GM21723 (cell line): ENCODE results near the gene CNOT9.
A peak's percentile ranks its signal among the peaks of the same experiment; 100 is the strongest.

Experiments used
- ATAC-seq: cut with Tn5 transposase; IDR thresholded peaks from one replicate; pipeline ENCODE4 v1.9.1; 2021; ENCODE audit warnings: mild to moderate bottlenecking, moderate library complexity; ENCODE audit not compliant: unreplicated experiment

The CNOT9 gene

GRCh38 chr2:218577482-218578220 is 9.0 kb downstream of the CNOT9 start:
- ATAC-seq: no peak

GRCh38 chr2:218578272-218578877 is 9.7 kb downstream of the CNOT9 start:
- ATAC-seq: no peak

DNA sequence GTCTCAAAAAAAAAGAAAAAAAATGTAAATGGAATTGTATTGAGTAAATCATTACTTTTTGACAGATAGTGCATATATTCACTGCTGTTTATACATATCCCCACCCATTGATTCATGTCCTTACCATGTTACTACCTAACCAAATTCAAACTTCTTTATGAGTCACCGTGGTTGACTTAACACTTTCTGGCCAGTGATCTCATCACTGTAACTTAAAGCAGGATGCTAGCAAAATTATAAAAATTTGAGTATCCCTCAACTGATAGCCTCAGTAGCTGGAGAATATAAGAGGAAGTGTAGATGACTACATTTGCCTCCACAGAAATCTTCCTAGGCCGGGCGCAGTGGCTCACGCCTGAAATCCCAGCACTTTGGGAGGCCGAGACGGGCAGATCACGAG is 13.4 kb downstream of the CNOT9 start:
- ATAC-seq: peak; percentile 79

DNA sequence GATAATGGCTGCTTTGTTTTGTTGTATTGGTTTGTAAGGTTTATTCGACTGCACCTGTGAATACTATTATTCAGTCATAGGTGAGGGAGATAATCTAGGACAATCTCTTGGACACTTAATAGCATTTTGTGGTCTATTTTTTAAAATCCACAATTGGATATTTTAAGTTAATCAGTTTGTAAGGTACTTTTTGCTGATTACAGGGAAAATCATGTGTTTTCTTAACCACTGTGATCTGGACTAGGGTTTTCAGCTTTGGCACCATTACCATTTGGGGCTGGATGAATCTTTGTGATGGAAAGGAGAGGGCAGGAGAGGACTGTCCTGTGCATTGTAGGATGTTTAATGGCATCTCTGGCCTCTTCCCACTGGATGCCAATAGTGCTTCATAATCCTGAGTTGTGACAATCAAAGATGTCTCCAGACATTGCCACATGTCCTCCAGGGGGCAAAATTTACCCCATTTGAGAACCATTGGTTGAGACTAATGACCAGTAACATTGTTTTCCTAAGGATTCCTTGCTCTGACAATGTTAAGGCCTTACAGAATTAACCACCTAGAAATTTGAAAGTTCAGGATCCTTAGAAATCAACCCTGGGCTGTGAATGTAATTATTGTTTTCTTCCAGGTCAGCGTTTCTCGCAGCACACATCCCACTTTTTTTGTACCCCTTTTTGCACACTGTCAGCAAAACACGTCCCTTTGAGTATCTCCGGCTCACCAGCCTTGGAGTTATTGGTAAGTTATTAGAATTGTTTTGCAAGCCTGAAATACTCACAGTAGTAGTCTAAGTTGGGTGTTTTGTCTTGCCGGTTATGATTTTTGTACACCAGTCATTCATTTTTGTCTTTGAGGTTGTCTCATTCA is 15.6 kb downstream of the CNOT9 start:
- no peak for ATAC-seq

DNA sequence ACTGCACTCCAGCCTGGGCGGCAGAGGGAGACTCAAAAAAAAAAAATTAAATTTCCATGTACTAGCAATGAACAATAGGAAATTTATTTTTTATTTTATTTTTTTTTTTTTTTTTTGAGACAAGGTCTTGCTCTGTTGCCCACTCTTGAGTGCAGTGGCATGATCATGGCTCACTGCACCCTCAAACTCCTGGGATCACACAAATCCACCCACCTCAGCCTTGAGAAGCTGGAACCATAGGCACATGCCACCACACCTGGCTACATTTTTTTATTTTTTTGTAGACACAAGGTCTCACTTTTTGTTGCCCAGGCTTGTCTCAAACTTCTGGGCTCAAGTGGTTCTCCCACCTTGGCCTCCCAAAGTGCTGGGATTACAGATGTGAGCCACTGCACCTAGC is 16.9 kb downstream of the CNOT9 start:
- no peak for ATAC-seq

- ATAC-seq: no peak
These were observed 36.8 kb downstream of the CNOT9 start for GRCh38 chr2:218605432-218605831.

DNA sequence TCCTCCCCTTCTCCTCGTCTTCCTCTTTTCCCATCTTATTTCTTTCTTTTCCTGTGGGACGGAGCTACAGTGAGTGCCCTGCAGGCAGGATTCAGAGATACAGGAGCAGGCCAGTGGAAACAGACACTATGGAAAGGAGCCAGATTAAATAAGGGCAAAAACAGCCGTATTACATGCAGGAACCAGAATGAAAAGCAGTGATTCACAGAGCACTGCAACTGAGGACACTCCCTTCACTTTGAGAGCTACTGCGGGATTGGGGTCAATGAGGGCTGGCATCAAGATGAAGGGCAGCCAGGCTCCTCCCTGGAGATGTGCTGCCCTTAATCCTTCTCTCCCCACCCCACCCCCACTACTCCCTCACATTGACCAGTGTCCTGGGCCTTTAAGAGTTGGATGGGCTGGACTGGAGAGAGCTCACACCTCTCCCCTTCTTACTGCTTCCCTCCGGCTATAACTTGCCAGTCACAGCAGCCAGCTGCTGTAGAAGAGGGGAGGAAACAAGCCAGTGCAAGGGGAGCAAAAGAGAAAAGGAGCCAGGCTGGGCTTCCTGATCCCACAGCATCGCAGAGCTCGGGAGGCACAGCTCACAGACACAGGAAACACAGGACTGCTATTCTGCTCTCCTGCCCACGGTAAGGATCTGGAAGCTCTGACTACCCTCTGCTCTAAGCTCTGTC is 38.9 kb downstream of the CNOT9 start, which contains the start of gene PLCD4:
Gene PLCD4 (plus strand): TSS at position 464 of the 680 bp plus-strand sequence. CDS start 7,841 bp downstream, outside the sequence.
- no peak for ATAC-seq

DNA sequence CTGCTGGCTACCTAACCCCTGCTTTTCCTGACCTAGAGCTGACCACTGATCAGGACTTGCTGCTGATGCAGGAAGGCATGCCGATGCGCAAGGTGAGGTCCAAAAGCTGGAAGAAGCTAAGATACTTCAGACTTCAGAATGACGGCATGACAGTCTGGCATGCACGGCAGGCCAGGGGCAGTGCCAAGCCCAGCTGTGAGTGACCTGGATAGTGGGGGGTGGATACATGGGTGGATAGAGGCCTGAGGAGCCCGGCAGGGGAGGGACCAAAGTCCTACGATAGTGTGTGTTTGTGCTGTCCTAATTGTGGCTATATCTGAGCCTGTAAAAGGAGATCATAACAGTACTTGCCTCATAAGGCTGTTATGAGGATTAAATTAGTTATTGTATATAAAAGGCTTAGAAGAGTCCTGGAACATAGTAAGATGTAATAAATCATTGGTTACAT is 47.3 kb downstream of the CNOT9 start:
- ATAC-seq: no peak

GRCh38 chr2:218618102-218618860 is 49.6 kb downstream of the CNOT9 start:
- no peak for ATAC-seq

DNA sequence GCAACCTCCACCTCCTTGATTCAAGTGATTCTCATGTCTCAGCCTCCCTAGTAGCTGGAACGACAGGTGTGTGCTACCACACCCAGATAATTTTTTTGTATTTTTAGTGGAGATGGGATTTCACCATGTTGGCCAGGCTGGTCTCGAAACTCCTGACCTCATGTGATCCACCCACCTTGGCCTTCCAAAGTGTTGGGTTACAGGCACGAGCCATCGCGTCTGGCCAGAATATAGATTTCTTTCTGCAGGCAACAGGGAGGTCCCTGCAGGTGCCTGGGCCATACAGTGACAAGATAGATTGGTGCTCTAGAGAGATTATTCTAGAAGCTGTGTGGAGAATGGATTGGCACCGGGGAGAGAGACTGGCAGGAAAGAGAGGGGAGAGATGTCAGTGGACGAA is 52.4 kb downstream of the CNOT9 start:
- ATAC-seq: no peak

DNA sequence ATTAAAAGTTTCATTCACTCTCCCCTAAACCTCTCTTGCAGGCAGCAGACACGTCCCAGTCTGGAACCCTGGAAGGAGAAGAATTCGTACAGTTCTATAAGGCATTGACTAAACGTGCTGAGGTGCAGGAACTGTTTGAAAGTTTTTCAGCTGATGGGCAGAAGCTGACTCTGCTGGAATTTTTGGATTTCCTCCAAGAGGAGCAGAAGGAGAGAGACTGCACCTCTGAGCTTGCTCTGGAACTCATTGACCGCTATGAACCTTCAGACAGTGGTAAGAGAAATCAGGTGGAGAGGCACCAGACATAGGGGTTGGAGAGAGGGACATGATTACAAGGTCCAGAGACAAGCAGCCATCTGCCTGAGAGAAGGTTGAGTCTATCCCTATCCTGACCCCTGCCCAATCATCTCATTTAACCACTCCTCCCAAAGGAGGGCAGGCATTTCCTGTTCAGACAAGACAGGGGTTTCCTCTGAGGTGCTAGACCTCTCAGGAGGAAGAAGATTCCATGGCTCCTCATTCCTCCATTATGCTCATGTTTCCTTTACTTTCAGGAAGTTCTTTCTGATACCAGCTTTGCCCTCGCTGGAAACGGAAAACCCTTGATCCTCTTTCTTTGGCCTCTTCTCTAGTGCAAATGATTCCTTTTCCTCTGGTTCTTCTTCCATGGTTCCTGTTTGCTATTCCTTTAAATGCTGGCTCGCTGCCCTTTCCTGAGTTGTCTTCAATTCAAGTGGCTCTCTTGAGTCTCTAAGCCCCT is 54.1 kb downstream of the CNOT9 start:
- ATAC-seq: no peak

DNA sequence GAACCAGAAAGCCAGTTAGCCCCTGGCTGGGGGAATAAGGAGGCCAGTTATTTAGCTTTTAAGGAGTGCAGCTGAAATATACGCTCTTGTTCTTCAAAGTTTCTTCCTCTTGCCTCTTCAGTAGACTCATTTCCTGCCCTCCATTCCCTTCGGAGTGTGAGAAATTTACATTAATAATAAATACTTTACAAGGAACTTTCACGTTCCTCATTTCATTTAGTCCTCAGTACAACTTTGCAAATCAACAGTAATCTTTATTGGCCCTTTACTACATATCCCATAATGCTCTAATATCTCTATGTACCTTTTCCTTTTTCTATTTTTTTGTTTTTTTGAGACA is 54.7 kb downstream of the CNOT9 start:
- no peak for ATAC-seq

- no peak for ATAC-seq
These were observed 57.7 kb downstream of the CNOT9 start for GRCh38 chr2:218626369-218626768.

DNA sequence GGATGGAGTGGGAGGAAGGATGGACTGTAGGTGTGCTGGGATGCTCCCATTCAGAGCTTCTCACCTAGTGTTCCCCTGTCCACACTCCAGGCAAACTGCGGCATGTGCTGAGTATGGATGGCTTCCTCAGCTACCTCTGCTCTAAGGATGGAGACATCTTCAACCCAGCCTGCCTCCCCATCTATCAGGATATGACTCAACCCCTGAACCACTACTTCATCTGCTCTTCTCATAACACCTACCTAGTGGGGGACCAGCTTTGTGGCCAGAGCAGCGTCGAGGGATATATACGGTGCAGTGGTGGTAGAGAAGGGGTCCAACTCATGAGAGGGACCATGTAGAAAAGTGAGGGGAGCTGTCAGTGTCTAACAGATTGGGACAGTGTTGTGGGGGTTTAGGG is 59.3 kb downstream of the CNOT9 start:
- no peak for ATAC-seq

DNA sequence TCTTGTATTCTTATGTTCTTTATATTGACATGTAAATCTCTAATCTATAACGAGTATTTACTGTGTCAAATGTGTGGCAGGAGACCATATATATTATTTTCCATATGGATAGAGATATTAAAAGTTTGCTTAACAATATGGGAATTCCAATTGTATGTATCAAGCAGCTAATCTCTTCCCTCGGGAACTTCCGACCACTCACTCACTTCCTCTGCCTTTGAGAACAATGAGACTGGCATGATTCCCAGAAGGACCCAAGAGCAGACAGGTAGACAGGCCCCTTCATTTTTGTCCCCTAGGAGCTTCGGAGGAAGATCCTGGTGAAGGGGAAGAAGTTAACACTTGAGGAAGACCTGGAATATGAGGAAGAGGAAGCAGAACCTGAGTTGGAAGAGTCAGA is 63.2 kb downstream of the CNOT9 start:
- ATAC-seq: no peak

DNA sequence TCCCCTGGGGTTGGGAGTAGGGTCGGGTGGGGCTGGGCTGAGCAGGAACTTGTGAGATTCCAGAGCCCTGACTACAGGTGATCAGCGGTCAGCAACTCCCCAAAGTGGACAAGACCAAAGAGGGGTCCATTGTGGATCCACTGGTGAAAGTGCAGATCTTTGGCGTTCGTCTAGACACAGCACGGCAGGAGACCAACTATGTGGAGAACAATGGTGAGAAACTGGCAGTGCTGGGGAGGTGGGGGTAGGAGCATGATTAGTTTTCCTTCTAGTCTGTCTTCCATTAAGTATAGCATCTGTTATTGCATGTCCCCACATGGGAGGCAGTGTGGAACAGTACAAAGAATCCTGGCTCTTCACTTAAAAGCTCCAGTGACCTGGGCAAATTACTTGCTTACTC is 67.1 kb downstream of the CNOT9 start:
- no peak for ATAC-seq

GRCh38 chr2:218638372-218638771 is 69.7 kb downstream of the CNOT9 start:
- ATAC-seq: no peak

- no peak for ATAC-seq
These were observed 73.5 kb downstream of the CNOT9 start for GRCh38 chr2:218642121-218642656.

DNA sequence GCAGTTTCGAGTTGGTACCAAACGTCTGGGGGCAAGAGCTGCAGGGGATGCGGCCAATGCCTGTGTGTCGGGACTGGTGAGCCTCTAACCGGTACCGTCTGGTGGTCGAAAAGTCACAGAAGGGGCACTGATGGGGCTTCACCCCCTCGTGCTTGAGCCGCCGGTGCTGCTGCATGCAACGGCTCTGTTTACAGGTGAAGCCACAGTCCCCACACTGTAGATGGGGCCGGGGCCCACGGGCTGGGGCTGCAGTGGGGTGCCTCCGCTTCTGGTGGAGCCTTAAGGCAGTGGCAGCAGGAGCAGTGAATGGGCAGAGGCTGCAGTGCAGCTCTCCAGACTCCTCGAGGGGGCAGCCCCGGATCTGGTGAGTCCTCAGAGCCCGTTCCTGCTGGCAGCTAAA is 74.1 kb downstream of the CNOT9 start:
- ATAC-seq: no peak
